Activated naive CD8-positive, alpha-beta T cell treated with anti-CD3 and anti-CD28 coated beads, Interleukin-2, amount 10 ng/mL, durations not matched to agents 7 days and 5 days (primary cell): ENCODE data around the gene OR52N4. TPM values are rescaled to one million over a fixed set of nuclear protein-coding genes. Genes with fewer than 3 reads are reported as not detected.
A peak's percentile ranks its signal among the peaks of the same experiment; 100 is the strongest.
"Not testable (repeated sequence)": the region's sequence is repeated elsewhere in the genome, so short reads cannot be mapped to it uniquely, and the experiment has no call there.

ENCODE experiments used
- ATAC-seq: fragments of 150-1000 bp; cut with Tn5 transposase; one replicate; pipeline ENCODE4 v1.10.0; 2021; ENCODE audit warnings: low read depth, moderate library complexity
- POLR2A ChIA-PET: fragments of 350-600 bp; sonication (Branson Sonifier 250); formaldehyde crosslinking; loops from one replicate; lab custom pipeline; 2021; ENCODE audit warnings: antibody characterized with exemption; lab: Charles Lee
- DNase-seq: peaks from one replicate; pipeline ENCODE4 v3.0.0; 2021
- H3K27ac Mint-ChIP-seq: one replicate; pipeline ENCODE4 v1.8.0; 2022; ENCODE audit warnings: mild to moderate bottlenecking, mixed read lengths
- H3K27me3 Mint-ChIP-seq: one replicate; pipeline ENCODE4 v1.8.0; 2022; ENCODE audit warnings: mild to moderate bottlenecking, moderate library complexity, mixed read lengths
- H3K36me3 Mint-ChIP-seq: one replicate; pipeline ENCODE4 v1.8.0; 2021; ENCODE audit warnings: mild to moderate bottlenecking, mixed read lengths
- H3K4me1 Mint-ChIP-seq: one replicate; pipeline ENCODE4 v1.8.0; 2021; ENCODE audit warnings: mixed read lengths
- H3K4me3 Mint-ChIP-seq: one replicate; pipeline ENCODE4 v1.8.0; 2022; ENCODE audit warnings: mild to moderate bottlenecking, moderate library complexity, mixed read lengths
- H3K9me3 Mint-ChIP-seq: one replicate; pipeline ENCODE4 v1.8.0; 2021; ENCODE audit warnings: mixed read lengths
- total RNA-seq, 2 experiments: library from RNA; stranded (reverse); gene quantifications; one replicate each; pipeline ENCODE4 v1.2.3, GENCODE V29; 2021

OR52N4 gene
- 1 to 10 TPM; 1.7 to 1.8 TPM for total RNA-seq

DNA sequence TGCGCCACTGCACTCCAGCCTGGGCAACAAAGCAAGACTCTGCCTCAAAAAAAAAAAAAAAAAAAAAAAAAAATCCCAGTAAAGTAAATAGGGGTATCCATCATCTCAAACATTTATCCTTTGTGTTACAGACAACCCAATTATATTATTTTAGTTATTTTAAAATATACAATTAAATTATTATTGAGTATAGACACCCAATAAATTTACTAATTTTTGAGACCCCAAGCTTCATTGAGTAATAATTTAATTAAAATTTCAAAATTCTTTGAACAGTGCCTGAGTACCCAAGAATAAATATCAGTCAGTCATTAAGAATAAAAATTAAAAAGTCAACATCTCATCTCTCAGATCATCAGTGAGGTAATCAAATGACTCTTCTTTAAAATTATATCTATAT lies at the start of gene OR52N4:
OR52N4 (plus strand) TSS at position 301 of the 400 bp plus-strand sequence. CDS start 498 bp downstream, outside the sequence.
- Mint-ChIP-seq H3K9me3 (no peaks in the 10 kb centered on the region), H3K4me3 (no peak within 1 kb of the TSS), H3K4me1 (no peaks in the 10 kb centered on the region), H3K36me3 (no peaks in the 10 kb centered on the region), H3K27me3 (peaks cover 4% of the 10 kb centered on the region), H3K27ac (no peak within 1 kb of the TSS)
- ATAC-seq (no peak), DNase-seq (no peak)
- POLR2A ChIA-PET = no interaction called here

- Mint-ChIP-seq H3K36me3 (peaks cover 52% of the 10 kb centered on the region), H3K27ac (no peak overlapping the region), H3K4me3 (no peak overlapping the region), H3K27me3 (no peaks in the 10 kb centered on the region), H3K9me3 (no peaks in the 10 kb centered on the region), H3K4me1 (peaks cover 29% of the 10 kb centered on the region)
- ATAC-seq (no peak), DNase-seq (no peak)
- POLR2A ChIA-PET = interaction anchor here (1.4 kb wide), 1 partner anchor 103 kb away, joined by 4 read pairs; no protein-coding TSS in a partner anchor
Observed at GRCh38 chr11:5705688-5706087, 48.4 kb upstream of the OR52N4 start.

DNA sequence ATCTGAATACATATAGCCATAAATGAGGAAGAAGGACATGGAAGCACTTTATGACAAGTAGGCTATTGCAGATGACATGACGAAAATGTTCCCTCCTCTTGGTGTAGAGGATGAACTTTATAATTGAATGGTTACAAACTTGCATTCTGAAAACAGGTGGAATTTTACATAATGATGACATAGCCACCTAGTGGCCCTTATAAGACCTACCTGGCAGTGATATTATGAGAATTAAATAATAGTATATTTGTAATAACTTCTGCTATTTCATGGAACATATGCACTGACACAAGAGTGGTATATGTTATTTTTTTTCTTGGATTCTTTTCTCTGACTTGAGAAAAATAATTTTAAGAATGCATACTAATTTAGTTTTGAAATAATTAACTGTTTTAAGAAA lies 41.5 kb upstream of the OR52N4 start:
- Mint-ChIP-seq H3K27me3 (no peaks in the 10 kb centered on the region), H3K4me1 (peaks cover 10% of the 10 kb centered on the region), H3K27ac (no peak overlapping the region), H3K36me3 (peaks cover 32% of the 10 kb centered on the region), H3K4me3 (no peak overlapping the region), H3K9me3 (peaks cover 4% of the 10 kb centered on the region)
- ATAC-seq (no peak), DNase-seq (no peak)
- POLR2A ChIA-PET = interaction anchor here (0.6 to 4.2 kb wide), 3 partner anchors 22 to 38 kb away, joined by 3 to 14 read pairs (median 5); partner anchors contain the start of genes TRIM22 and TRIM5

- DNase-seq = no peak
- Mint-ChIP-seq H3K36me3 (peaks cover 32% of the 10 kb centered on the region), H3K9me3 (peaks cover 7% of the 10 kb centered on the region), H3K27me3 (no peaks in the 10 kb centered on the region), H3K27ac (no peak overlapping the region), H3K4me1 (peaks cover 7% of the 10 kb centered on the region), H3K4me3 (no peak overlapping the region)
- peak; percentile 60 for ATAC-seq
- POLR2A ChIA-PET = interaction anchor here (0.6 to 4.2 kb wide), 3 partner anchors 23 to 33 kb away, joined by 5 to 14 read pairs (median 6); partner anchors contain the start of genes TRIM22 and TRIM5
Observed at GRCh38 chr11:5713695-5714094, 40.3 kb upstream of the OR52N4 start.

DNA sequence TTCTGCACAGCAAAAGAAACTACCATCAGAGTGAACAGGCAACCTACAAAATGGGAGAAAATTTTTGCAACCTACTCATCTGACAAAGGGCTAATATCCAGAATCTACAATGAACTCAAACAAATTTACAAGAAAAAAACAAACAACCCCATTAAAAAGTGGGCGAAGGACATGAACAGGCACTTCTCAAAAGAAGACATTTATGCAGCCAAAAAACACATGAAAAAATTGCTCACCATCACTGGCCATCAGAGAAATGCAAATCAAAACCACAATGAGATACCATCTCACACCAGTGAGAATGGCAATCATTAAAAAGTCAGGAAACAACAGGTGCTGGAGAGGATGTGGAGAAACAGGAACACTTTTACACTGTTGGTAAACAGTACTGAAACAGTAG lies 37.5 kb upstream of the OR52N4 start:
- H3K27me3 Mint-ChIP-seq, H3K4me3 Mint-ChIP-seq, H3K27ac Mint-ChIP-seq, POLR2A ChIA-PET, ATAC-seq, DNase-seq, H3K9me3 Mint-ChIP-seq: not testable (repeated sequence)
- Mint-ChIP-seq H3K36me3 (peaks cover 35% of the 10 kb centered on the region), H3K4me1 (peaks cover 13% of the 10 kb centered on the region)

- H3K4me1 Mint-ChIP-seq = peaks cover 9% of the 10 kb centered on the region
- no peaks in the 10 kb centered on the region for H3K27me3 Mint-ChIP-seq
- ATAC-seq (peak; percentile 58), DNase-seq (no peak)
- H3K9me3 Mint-ChIP-seq = peaks cover 7% of the 10 kb centered on the region
- POLR2A ChIA-PET = no interaction called here
- H3K4me3 Mint-ChIP-seq = no peak overlapping the region
- no peak overlapping the region for H3K27ac Mint-ChIP-seq
- peaks cover 26% of the 10 kb centered on the region for H3K36me3 Mint-ChIP-seq
Observed at GRCh38 chr11:5719703-5720495, 34.1 kb upstream of the OR52N4 start.

DNA sequence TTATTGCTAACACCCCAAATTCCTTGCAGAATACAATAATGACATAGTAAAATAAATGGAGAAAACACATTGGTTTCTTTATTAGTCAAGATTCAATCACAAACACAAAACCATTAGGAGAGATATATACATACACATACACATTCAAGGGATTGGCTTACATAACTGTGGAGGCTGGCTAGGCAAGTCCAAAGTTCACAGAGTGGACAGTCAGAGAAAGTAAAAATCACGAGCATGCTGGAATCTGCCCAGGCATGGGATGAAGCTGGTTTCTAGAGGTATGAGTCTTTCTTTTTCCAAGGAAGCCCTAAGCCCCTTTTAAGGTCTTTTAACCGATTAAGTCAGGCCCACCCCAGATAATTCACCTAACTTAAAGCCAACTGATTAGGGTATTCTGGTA lies 31.4 kb upstream of the OR52N4 start:
- DNase-seq (no peak), ATAC-seq (no peak)
- peaks cover 2% of the 10 kb centered on the region for H3K9me3 Mint-ChIP-seq
- POLR2A ChIA-PET = no interaction called here
- H3K36me3 Mint-ChIP-seq = peaks cover 20% of the 10 kb centered on the region
- H3K4me1 Mint-ChIP-seq = peaks cover 9% of the 10 kb centered on the region
- H3K4me3 Mint-ChIP-seq = no peak overlapping the region
- H3K27ac Mint-ChIP-seq = no peak overlapping the region
- H3K27me3 Mint-ChIP-seq = no peaks in the 10 kb centered on the region

DNA sequence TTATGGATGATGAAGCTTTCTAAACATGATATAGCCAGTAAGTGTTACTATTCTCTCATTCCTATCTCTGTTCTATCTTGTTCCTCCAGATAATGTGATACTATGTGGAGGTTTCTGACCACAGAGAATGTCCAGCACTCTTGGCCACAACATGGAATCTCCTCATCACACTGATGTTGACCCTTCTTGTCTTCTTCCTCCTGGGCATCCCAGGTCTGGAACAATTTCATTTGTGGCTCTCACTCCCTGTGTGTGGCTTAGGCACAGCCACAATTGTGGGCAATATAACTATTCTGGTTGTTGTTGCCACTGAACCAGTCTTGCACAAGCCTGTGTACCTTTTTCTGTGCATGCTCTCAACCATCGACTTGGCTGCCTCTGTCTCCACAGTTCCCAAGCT lies 27.7 kb upstream of the OR52N4 start:
- ATAC-seq (no peak), DNase-seq (no peak)
- POLR2A ChIA-PET = no interaction called here
- no peaks in the 10 kb centered on the region for H3K9me3 Mint-ChIP-seq
- H3K27ac Mint-ChIP-seq = no peak overlapping the region
- no peaks in the 10 kb centered on the region for H3K4me1 Mint-ChIP-seq
- H3K4me3 Mint-ChIP-seq = no peak overlapping the region
- no peaks in the 10 kb centered on the region for H3K27me3 Mint-ChIP-seq
- H3K36me3 Mint-ChIP-seq = peaks cover 5% of the 10 kb centered on the region

DNA sequence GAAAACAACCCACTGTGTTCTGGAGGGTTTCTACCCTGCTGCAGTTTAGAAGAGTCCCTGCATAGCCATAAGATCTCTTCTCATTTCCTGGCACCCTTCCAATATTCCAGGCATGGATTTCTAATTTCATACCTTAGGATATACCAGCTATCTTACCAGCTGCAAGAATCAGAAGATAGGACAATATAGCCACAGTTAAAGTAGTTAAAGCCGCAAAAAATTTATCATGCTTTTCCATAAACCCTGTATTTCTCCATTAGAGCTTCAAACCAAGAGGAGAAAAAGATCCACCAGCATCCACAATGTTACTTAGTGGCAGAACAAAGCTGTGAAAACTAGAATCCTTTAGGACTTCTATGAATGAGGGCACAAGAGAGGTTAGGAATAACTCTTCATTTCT lies 26.4 kb upstream of the OR52N4 start:
- no peak overlapping the region for H3K27ac Mint-ChIP-seq
- no peak for DNase-seq
- ATAC-seq = no peak
- H3K9me3 Mint-ChIP-seq = no peaks in the 10 kb centered on the region
- POLR2A ChIA-PET = no interaction called here
- H3K4me3 Mint-ChIP-seq = no peak overlapping the region
- no peaks in the 10 kb centered on the region for H3K4me1 Mint-ChIP-seq
- H3K36me3 Mint-ChIP-seq = peaks cover 7% of the 10 kb centered on the region
- no peaks in the 10 kb centered on the region for H3K27me3 Mint-ChIP-seq

DNA sequence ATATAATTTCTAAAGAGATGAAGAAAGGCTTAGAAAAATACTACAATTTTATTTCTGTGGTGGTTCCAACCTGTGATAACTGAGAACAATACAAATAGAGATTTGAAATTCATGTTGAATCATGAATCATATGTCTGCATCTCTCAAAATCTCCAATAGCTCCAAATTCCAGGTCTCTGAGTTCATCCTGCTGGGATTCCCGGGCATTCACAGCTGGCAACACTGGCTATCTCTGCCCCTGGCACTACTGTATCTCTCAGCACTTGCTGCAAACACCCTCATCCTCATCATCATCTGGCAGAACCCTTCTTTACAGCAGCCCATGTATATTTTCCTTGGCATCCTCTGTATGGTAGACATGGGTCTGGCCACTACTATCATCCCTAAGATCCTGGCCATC lies 17.6 kb upstream of the OR52N4 start, which contains the start of gene OR56B1:
OR56B1 (plus strand) TSS at position 53 of the 400 bp plus-strand sequence; CDS start at position 122, 69 bp downstream.
- H3K4me3 Mint-ChIP-seq = no peak within 1 kb of the TSS
- POLR2A ChIA-PET = no interaction called here
- no peak within 1 kb of the TSS for H3K27ac Mint-ChIP-seq

GRCh38 chr11:5737091-5737490 lies 17.0 kb upstream of the OR52N4 start:
- Mint-ChIP-seq H3K4me3 (no peak overlapping the region), H3K27ac (no peak overlapping the region)

More for the DNA sequence above, 17.6 kb upstream of the OR52N4 start, which contains the start of gene OR56B1:
- ATAC-seq = no peak
- Mint-ChIP-seq H3K36me3 (peaks cover 11% of the 10 kb centered on the region), H3K9me3 (no peaks in the 10 kb centered on the region), H3K4me1 (no peaks in the 10 kb centered on the region), H3K27me3 (no peaks in the 10 kb centered on the region)
- DNase-seq = no peak

DNA sequence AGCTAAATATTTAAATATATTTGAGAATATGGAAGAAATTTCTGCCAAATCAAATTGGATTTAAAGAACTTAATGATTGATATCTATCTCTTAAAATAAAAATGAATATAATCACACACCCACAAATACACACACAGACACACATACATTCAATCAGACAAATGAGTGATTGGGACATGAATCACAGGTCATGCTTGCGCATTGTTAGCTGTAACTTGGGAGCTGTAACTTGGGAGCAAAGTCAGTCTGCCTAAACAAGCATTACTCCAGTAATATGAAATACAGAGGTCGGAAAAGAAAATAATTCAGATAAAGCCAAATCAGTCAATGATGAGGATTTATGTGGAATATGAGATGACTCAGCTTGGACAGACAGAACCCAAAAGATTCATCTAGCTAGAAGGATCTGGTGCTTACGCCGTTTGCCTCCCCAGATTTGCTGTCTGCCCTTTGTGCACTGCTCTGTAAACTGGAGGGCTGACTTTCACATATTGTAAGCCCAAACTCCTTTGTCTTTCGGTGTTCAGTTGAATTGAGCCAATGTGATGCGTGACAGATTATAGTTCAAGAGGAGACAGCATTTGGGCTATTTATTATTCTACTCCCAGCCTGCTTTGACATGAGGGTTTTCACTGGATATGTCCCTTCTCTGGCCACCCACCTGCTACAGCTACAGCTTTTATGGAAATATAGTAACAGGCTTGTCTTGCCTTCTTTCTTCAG lies 16.2 kb upstream of the OR52N4 start:
- POLR2A ChIA-PET = no interaction called here
- ATAC-seq (no peak), DNase-seq (no peak)
- H3K9me3 Mint-ChIP-seq = peaks cover 6% of the 10 kb centered on the region
- H3K27ac Mint-ChIP-seq = no peak overlapping the region
- peaks cover 9% of the 10 kb centered on the region for H3K36me3 Mint-ChIP-seq
- no peak overlapping the region for H3K4me3 Mint-ChIP-seq
- no peaks in the 10 kb centered on the region for H3K4me1 Mint-ChIP-seq
- no peaks in the 10 kb centered on the region for H3K27me3 Mint-ChIP-seq

More at GRCh38 chr11:5737091-5737490, 17.0 kb upstream of the OR52N4 start:
- POLR2A ChIA-PET = no interaction called here
- ATAC-seq (no peak), DNase-seq (no peak)
- Mint-ChIP-seq H3K36me3 (peaks cover 9% of the 10 kb centered on the region), H3K9me3 (peaks cover 2% of the 10 kb centered on the region), H3K4me1 (no peaks in the 10 kb centered on the region), H3K27me3 (no peaks in the 10 kb centered on the region)

GRCh38 chr11:5738431-5738830 lies 15.6 kb upstream of the OR52N4 start:
- ATAC-seq (no peak), DNase-seq (no peak)
- Mint-ChIP-seq H3K27me3 (no peaks in the 10 kb centered on the region), H3K27ac (no peak overlapping the region), H3K4me1 (no peaks in the 10 kb centered on the region), H3K36me3 (peaks cover 9% of the 10 kb centered on the region), H3K9me3 (peaks cover 6% of the 10 kb centered on the region), H3K4me3 (no peak overlapping the region)
- POLR2A ChIA-PET = no interaction called here
